Activated CD4-positive, CD25-positive, alpha-beta regulatory T cell (primary cell): ENCODE measurements around the gene ETS1.

Experiments
- DNase-seq, 4 experiments: peaks; one replicate each; lab custom pipeline; 2025; lab: John Stamatoyannopoulos, UW

The ETS1 gene

DNA sequence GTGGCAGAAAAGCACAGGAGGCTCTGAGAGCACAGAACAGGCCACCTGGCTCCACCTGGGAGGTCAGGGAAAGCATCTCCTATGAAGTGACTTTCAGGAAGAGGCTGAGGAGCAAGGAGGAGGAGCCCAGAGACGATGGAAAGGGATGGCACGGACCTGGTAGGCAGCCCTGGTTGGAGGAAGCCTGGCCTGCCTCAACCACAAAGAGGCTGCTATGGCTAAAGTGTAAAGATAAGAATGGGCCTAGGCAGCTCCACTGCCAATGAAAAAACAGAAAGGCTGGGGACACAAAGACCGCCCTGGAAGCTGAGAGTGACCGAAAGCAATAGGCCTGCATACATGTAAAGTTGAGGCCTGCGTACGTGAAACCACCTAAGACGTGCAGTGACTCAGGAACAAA, 31.2 kb upstream of the ETS1 start:
- no peak for DNase-seq

DNA sequence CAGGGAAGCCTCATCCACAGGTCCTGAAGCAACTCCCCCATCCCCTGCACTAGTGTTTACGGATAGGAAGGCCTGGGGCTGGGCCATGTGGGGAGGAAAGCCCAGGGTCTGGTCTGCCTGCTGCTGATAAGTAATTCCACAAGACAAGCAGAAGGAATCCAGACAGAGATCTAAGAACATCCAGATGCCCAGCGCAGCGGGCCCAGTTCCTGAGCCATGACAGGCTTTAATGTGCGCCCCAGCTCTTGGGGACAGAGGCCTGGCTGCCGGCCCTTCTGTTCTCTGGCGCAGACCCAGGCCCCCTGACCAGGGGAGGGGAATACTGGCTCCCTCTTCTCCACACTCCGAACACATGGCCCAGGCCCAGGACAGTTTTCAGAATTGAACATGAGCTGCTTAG, 28.8 kb upstream of the ETS1 start:
- no peak for DNase-seq

DNA sequence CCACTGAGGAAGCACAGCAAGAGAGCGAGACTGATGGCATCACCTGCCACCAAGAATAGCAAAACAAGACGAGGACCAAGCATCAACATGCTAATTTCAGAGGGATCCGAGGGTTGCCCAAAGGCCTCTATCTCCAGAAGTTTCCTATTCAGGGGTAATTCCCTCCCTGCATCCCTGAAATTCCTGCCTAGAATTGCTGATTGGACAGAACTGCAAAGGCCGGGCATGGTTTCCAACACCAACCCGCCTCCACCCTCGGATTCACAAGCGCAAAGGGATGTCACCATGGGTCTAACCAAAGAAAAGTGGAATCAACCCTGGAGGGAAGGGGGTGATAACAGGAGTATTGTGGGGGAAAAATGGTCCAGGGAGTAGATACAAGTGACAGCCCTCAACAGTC, 28.3 kb upstream of the ETS1 start:
- DNase-seq: no peak

DNA sequence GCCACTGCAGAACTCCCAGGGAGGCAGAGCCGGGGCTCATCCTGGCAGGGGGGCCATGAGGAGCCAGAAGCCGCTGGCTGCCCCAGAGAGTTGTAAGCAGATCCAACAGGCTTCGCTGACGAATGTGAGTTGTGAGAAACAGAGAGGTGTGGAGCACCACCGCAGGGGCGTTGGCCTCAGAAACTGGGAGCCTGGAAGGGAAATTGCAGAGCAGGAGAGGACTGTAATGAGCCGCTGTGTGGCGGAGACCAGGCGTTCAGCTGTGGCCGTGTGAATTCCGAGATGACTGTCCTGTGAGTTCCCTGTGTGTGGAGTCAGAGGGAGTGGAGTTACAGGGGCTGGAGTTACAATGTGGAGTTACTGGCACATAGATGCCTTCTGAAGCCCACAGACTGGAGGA, 27.7 kb upstream of the ETS1 start:
- DNase-seq: no peak

DNA sequence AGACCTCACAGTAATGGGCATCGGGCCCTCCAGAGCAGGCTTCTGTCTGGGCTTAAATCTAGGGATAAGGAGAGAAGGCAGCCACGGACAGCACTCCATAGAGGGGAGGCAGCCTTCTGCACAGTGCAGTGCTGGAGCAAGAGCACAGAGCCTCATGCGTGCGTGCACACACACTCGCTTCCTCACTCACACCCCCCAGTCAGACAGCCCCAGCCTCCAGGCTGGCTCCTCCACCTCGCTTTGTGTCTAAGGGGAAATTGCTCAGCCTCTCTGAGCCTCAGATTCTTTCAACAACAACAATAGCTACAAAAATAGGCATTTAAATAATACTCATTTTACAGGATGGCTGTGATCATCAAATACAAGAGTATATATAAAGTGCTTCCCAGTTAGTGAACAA, 26.7 kb upstream of the ETS1 start:
- DNase-seq: no peak

DNA sequence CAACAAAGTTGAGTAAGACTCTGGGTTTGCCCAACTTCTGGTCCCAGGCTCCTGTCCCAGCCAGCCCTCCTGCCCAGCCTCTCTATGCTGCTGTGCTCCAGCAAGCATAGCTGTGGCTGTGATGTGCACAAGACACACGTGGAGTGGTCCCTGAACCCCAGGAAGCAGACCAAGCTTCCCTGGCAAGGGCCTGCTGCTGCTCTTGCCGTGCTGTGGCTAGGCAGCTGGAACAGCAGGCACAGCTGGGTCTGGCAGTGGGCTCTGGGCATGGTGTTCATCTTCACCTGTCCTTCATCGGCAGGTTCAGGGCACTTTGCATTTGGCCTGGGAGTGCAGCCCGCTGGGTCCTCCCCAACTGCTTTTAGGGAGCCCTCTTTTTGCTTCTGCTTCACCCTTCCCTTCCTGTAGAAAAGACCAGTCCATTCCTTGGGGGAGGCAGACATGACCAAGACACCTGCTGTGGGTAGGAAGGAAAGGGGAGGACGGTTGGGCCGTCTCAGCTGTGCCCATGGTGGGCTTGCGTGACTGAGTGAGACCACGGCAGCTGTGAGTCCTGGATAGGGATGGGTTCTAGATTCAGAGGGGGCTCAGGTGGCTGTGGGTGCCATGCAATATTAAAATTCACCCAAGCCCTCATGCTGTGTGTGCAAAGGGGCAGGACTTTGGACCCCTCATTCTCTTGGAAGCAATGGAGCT, 26.1 kb upstream of the ETS1 start:
- DNase-seq: no peak

DNA sequence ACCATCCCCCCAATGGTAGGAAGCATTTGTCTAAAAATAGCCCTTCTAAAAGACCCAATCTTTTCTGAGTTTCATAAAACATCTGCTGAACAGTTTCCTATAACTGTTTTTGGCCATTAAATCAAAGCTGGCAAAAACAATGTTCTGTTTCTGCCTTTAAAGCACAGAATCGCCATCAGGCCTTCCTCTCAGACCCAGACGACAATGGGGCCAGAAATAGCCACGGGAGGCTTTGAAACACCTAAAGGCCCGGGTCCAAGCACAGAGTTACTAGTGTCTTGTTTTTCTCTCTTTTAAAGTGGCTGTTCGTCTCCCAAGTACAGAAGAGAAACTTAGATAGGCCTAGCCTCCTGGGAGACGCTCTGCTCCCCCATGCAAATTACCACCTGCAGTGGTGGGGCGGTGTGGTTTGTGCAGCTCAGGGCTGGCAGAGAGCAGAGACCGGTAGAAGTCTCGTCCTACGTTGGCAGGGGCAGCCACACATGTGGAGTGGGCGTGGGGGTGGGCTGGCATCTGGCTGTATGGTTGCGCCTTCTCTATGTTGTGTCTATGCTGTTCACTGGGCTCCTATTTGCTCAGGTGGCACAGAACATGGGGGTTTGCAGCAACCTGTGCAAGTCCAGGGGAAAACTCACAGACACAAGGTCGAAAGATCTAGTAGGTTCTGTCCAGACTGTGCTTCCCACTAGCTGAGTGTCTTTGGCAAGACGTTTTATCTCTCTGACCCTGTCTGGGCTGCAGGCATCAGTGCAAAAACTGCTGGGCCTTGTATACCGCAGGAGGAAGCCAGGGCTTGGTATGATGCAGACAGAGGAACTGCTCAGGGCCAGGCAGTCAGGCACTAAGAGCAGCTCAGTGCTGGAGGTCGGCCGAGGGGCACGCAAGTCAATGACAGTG, 23.6 kb upstream of the ETS1 start:
- DNase-seq: peak in 3 of 4 experiments; percentile 24 to 57 (median 55)

DNA sequence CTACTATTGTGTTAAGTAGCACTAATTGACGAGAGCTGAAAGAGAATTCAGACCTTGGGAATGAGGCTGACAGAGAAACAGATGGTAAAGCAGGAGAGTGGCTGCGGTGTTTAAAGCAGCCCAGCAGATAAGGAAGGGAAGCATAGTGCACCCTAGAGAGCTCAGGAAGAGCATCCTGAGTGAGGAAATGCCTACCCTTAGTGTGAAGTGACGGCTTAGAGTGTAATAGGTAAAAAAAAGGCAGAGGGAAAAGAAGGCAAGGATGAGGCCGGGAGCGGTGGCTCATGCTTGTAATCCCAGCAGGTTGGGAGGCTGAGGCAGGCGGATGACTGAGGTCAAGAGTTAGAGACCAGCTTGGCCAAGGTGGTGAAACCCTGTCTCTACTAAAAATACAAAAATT, 22.4 kb upstream of the ETS1 start:
- no peak for DNase-seq

DNA sequence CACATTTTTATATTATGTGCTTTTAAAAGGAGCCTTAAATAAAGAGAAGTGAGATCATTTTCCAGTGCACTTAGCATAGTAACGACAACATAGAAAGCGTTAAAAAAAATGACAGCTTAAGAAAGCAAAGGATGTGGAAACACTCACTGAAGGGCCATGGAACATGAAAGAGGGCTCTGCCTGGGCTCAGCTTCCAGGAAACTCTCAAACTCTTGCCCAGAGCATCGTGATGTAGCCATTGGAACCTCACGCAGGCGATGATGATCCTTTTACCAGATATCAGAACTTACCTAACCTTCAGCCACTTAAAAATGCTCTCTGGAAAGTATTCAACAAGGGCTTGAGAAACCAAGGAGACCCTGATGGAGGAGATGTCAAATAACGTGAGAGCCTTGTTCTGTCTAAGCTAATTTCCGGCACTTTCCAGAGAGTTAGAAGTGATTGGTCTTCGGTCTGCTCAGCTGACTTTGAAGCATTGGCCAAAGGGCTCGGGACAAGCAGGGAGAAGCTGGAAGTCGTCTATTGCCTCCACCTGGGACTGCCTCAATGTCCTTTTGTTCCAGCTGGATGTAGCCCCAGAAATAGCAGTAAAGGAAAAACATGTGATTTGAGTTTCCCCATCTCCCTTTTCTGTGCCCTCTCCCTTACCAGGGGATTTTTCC, 21.5 kb upstream of the ETS1 start:
- no peak for DNase-seq

DNA sequence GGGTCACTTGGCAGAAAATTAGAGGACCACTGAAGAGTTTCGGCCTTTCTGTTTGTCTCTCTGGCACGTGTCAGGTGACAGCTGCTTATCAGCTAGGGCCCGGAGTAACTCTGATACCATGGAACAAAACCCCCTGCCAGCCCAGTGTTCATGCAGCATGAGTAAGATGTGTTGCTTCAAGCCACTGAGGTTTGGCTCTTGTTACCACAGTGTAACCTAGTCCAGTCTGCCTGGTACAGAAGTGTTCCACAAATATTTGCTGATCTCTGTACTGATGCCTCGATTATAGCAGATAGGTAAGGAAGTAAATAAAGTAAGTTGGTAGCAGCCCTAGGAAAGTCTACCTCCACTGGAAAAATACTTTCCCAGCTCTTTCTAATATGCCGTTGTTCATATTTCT, 20.5 kb upstream of the ETS1 start:
- DNase-seq: no peak

DNA sequence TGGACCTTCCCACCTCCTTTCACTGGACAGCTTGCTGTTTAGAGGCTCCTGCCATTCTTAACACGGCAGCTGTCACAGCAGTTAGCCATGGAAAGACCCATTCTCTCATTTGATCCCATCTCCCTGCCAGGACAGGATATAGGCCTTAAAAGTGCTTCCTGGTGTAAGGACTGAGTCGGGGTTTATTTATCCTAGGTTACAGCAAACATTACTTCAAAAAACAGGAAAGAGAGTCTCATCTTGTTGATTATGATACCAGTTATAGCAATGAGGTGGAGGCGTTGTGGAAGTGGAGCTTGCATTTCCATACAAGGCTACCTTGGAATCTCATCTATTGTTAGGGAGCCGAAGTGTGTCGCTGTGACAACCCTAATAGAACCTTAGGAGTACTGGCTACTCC, 17.4 kb upstream of the ETS1 start:
- no peak for DNase-seq

DNA sequence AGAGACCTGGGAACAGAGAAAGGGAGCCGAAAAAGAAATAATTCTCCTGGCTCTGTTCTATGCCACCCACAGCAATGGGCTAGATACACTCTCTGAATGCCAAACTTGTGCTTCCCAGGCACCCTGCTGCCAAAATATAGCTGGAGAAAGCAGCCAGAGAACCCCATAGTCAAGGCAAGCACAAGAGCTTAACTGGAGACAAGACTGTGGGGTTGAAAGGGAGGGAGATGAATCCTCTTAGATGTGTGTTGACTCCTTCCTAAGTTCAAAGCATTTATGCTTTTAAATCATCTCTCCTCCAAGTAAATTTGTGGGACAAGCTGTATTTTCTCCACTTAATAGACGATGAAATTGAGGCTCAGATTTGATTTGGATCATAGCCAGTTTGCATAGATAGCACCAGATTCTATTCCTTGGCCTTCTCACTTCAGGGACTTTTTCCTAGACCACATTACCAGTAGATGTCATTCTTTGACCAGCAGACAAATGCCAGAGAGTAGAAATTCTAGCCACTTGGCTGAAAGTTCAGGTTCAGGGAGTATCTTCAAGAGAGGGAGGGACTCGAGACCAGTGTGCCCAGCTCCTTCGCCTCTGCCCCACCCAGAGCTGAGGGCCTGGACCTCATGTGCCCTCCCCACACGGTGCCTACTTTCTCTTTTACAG, 16.5 kb upstream of the ETS1 start:
- no peak for DNase-seq

DNA sequence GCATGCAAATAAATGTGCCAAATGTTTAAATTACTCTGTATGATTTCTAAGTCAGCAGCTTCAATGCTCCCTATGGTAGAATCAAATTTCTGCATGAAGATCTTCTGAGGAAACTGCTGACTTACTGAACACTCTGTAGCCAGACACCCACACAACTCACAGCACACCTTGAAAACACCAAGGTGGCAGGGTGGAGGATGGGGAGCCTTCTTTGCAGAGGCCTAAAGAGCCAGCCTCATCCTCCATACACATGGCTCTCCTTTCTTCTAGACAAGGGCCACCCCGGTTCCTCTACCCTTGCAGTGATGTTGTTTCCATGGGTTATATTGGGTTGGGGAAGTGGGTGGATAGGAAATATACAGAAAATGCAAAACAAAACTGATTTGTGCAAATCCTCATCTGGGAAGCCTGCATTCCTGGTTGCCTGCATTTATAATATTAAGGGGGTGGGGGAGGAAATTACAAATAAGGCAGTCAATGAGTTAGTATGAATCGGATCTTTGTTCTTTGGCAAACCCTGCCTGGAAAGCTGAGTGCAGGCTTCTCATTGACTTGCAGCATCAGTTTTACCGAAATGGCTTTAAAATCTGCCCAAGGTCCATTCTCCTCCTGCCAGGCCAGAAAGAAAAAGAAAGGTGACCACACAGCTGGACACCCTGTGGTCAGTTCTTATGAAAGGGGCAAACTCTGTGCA, 15.8 kb upstream of the ETS1 start:
- DNase-seq: no peak

DNA sequence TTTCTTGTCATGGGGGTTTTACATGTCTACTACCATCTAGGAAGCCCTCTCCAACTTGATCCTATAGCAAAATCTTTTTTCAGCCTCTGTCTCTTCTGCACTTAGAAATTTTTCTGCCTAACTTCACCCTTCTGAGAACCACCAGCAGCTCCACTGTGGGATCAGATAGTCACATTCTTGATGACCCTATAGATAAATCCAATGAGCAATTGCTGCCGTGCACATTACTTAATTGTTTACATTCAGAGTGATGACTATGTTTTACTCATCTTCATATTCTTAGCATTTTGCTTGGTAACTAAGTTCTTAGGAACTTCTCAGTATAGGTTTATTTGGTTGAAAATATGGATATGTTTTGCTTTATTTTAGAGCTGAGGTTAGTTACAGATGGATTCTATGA, 12.4 kb upstream of the ETS1 start:
- DNase-seq: no peak

DNA sequence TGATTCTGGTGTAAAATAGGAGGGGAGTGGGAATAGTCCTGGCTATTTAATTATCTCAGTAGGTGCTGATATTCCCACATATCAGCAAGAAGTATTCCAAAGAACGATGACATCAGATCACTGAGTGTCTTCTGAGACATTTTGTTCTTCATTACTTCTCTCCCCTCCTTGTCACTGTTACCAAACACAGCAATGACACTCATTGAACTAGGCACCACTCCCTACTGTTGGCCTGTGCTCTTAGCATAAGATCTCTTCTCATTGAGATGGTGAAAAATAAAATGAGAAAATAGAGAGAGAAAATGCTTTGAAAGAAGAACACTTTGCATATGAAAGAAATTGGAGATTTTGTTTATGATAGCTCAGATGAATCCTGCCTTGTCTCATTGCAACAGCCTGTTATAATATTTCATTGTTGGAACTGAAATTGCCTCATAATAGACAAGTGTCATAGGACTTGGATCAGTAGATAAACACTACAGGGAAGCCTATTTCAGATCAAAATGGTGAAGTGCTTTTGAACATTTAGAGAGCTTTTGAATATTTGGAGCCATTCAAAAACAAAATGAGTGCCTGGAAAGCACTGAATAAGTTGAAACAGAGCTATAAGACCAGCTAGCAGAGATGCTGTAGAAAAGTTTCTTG, 11.3 kb upstream of the ETS1 start:
- DNase-seq: no peak

DNA sequence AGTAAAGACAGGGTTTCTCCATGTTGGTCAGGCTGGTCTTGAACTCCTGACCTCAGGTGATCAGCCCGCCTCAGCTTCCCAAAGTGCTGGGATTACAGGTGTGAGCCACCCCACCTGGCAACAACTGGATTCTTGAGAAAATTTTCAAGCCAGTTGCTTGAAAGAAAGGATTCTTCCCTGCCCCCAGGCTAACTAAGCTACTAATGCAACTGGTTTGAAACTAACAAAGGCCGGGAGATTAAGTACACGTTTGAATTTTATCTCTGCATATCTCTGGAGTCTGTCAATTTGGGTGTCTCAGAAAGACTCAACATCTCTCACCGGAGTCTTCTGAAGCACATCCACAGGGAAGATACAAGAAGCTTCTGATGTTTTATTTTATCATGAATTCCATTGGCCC, 10.7 kb upstream of the ETS1 start:
- DNase-seq: no peak

DNA sequence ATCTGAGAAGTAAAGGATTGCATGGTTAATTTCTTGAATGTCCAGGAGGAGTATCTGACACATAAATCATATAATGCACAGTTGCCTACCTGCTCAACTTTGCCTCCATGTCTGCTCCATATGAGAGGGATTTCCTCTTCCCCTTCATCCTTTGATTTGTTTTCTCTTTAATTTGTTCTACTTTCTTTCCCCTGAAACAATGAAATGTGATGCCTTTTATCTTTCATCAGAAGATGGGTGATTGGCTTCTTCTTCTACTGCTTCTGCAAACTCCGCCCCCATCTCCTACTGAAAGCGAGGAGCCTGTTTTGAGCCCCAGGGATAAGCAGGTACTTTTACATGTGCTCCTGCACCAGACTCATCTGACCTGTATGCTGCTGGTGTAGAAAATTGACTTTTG, 9.9 kb upstream of the ETS1 start:
- DNase-seq: no peak

DNA sequence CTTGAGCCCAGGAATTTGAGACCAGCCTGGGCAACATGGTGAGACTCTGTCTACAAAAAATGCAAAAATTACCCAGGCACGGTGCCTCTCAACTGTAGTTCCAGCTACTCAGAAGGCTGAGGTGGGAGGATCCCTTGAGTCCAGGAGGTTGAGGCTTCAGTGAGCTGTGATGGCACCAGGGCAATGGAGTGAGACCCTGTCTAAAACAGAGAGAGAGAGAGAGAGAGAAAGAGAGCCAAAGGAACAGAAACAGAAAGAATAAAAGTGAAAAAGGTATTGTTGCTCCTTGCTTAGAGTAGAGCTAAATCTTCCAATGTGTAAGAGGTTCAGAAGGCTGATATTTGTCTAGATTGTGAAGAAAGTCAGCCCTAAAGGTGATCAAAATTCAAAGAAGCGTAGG, 8.9 kb upstream of the ETS1 start:
- DNase-seq: no peak

DNA sequence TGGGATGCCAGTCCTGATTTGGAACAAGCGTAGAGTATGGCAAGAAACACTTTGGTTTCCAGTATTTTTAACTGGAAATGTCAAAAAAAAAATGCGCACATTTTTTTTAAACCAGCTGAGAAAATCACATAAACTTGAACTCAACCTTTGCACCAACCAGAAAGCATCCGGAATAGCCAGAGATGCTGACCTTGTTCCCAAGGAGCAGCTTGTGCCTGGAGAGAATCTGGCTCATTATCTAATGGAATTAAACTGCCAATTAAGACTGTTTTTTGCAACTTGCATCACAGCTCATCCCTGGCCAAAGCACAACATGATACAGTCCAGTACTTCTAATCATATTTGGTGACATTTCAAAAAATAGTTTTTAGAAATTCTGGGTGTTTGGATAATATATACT, 8.4 kb upstream of the ETS1 start:
- no peak for DNase-seq

DNA sequence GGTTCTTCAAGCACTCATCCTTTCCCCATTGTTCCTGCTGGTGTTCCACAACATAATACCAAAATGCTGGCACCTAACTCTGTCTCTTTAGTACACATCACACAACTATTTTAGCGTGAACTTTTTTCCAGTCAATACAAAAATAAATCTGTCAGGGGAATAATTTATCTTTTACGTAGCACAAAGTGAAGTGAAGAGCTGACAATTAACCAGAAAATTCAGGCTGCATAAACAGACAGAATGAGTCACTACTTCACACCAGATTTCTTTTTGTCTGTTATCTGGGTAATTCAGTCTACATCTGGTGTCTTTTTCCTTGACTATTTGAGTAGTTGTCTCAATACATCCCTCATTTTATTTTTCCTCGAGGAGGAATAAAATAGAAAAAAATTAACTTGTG, 7.9 kb upstream of the ETS1 start:
- DNase-seq: no peak

DNA sequence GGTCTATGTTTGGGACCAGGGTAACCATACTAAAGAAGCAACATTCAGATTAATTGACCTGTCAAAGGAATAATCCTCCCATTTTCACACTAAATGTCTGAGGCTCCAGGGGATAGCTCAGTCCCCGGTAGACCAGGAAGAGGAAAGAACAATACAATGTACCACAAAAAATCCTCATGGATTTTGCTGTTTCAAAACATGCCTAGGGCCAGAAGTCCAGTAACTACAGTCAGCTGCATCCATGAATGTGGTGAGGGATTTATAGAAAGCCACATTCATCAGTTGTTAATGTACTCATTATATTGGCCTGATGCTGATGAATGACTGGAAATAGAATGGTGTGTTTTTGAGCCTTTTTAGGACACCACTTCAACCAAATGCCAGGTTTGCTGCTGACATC, 6.9 kb upstream of the ETS1 start:
- no peak for DNase-seq
